Stimulated activated memory B cell treated with anti-CD40 and anti-IgM and Interleukin-4, amounts not matched to agents 10 μg/mL and 1 μg/mL and 100 μg/mL, for 72 hours (primary cell): ENCODE results near the gene BCKDHA.
"Not testable (repeated sequence)": the region's sequence is repeated elsewhere in the genome, so short reads cannot be mapped to it uniquely, and the experiment has no call there.

Experiments used
- ATAC-seq: fragments of 150-1000 bp; cut with Tn5 transposase; 2 replicates; pipeline ENCODE4 v1.10.0; 2021
- H3K27ac Mint-ChIP-seq: one replicate; pipeline ENCODE4 v1.8.0; 2022; ENCODE audit warnings: mild to moderate bottlenecking, mixed read lengths
- H3K27me3 Mint-ChIP-seq: one replicate; pipeline ENCODE4 v1.8.0; 2022; ENCODE audit warnings: mixed read lengths
- H3K36me3 Mint-ChIP-seq: one replicate; pipeline ENCODE4 v1.8.0; 2022; ENCODE audit warnings: mixed read lengths
- H3K4me1 Mint-ChIP-seq: one replicate; pipeline ENCODE4 v1.8.0; 2022; ENCODE audit warnings: mixed read lengths
- H3K4me3 Mint-ChIP-seq: one replicate; pipeline ENCODE4 v1.8.0; 2022; ENCODE audit warnings: mild to moderate bottlenecking, moderate library complexity, mixed read lengths
- H3K9me3 Mint-ChIP-seq: one replicate; pipeline ENCODE4 v1.8.0; 2022; ENCODE audit warnings: mixed read lengths

Gene BCKDHA

DNA sequence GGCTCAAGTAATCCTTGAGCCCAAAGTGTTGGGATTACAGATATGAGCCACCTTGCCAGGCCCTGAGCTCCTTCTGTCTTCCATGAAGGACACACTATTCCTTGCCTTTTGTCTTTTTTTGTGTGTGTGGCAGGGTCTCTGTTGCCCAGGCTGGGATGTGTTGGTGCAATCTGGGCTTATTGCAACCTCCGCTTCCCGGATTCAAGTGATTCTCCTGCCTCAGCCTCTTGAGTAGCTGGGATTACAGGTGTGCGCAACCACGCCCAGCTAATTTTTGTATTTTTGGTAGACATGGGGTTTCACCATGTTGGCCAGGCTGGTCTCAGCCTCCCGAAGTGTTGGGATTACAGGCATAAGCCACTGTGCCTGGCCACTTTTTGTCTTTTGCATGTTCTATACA, 11.2 kb downstream of the BCKDHA start:
- peaks cover 20% of the 10 kb centered on the region for H3K4me1 Mint-ChIP-seq
- H3K36me3 Mint-ChIP-seq: peaks cover 23% of the 10 kb centered on the region
- H3K27me3 Mint-ChIP-seq, ATAC-seq, H3K27ac Mint-ChIP-seq, H3K4me3 Mint-ChIP-seq, H3K9me3 Mint-ChIP-seq: not testable (repeated sequence)

DNA sequence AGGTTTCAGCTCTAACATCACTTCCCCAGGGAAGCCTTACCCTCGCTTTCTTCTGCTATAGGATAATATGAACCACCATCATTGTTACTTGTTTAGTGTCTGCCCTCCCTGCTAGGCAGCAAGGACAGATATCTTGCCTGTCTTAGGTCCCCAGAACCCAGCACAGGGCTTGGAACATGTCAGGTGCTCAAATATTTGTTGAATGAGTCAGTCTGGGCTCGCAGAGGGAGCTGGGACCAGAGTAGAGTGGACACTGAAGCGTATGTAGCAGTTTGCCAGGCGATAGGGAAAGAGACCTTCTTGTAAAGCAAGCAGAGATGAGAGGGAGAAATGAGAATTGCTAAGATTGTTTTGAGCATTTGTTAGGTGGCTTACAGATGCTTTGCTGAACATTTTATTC, 11.7 kb downstream of the BCKDHA start:
- no peaks in the 10 kb centered on the region for H3K9me3 Mint-ChIP-seq
- H3K4me1 Mint-ChIP-seq: peaks cover 19% of the 10 kb centered on the region
- H3K4me3 Mint-ChIP-seq: no peak overlapping the region
- no peak for ATAC-seq
- no peak overlapping the region for H3K27ac Mint-ChIP-seq
- H3K36me3 Mint-ChIP-seq: peaks cover 28% of the 10 kb centered on the region
- H3K27me3 Mint-ChIP-seq: no peaks in the 10 kb centered on the region

DNA sequence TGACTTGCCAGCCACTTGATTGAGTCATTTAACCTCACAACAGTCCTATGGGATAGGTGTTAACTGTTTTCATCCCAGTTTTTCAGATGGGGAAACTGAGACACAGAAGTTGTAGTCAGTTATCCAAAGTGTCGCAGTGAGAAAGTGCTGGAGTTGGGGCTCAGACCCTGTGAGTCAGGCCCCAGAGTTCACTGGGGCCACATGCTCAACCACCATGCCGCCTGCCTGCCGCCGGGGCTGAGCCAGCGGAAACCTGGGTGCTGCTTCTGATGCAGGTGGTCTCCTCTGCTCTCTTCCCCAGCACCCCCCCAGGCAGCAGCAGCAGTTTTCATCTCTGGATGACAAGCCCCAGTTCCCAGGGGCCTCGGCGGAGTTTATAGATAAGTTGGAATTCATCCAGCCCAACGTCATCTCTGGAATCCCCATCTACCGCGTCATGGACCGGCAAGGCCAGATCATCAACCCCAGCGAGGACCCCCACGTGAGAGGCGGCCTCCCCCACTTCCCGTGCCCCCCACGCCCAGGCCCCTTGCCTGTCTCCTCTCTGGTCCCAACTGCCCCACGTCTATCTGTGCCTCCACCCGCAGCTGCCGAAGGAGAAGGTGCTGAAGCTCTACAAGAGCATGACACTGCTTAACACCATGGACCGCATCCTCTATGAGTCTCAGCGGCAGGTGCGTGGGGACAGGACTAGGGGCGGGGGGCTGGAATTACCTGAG, 12.9 kb downstream of the BCKDHA start:
- no peaks in the 10 kb centered on the region for H3K9me3 Mint-ChIP-seq
- H3K27ac Mint-ChIP-seq: no peak overlapping the region
- no peak for ATAC-seq
- peaks cover 14% of the 10 kb centered on the region for H3K4me1 Mint-ChIP-seq
- H3K27me3 Mint-ChIP-seq: no peaks in the 10 kb centered on the region
- H3K4me3 Mint-ChIP-seq: no peak overlapping the region
- peaks cover 33% of the 10 kb centered on the region for H3K36me3 Mint-ChIP-seq

DNA sequence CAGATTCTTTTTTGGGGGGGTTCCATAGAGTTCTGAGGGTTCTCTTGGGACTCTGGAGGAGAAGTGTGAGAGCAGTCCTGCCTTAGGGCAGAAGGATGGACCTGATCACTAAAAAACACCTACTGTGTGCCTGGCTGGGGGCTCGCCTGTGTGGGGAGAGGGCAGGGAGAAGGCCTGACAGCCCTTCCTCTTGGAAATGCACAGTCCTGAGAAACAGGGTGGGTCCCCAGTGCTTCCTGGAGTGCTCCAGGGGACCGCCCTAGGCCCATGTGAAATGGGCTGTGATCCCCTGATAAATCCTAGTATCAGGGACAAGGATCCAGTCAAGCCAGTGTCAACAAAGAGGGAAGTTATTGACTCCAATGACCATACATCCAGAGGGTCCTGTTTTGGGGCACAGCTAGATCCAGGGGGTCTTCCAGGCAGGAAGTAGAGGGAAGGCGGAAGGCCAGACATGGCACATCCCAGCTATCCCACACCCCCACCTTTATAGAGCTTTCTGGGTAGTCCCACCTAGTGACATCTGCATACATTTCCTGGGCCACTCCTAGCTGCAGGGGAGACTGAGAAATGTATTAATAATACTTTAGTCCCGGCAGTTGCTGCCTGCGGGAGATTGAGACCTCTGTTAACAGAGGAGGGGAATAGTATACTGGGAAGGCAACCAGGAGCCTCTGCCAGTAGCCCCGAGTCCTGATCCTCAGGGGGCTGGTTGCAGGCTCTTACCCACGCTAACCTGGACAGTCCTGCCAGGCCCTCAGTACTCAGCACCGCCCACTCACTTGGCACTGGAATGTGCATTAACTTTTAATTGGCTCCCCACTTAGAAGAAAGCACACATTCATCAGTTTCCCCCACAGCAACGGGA, 13.7 kb downstream of the BCKDHA start:
- no peak for ATAC-seq
- Mint-ChIP-seq H3K4me1 (peaks cover 14% of the 10 kb centered on the region), H3K4me3 (no peak overlapping the region), H3K36me3 (peaks cover 36% of the 10 kb centered on the region), H3K9me3 (no peaks in the 10 kb centered on the region), H3K27ac (no peak overlapping the region), H3K27me3 (no peaks in the 10 kb centered on the region)

DNA sequence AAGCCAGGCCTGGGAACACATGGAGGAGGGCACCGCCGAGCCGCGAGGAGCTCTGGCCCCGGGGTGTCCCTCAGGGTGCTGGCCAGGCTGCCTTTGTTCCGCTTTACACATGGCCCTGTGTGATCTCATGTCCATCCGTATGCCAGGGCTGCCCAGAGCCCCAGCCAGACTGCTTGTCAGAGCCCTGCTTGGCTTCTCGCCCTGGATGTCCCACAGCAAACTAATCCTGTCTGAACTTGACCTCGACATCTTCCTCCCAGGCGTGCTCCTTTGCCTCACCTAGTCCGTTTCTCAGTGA, 14.3 kb downstream of the BCKDHA start:
- ATAC-seq: no peak
- no peak overlapping the region for H3K27ac Mint-ChIP-seq
- H3K4me3 Mint-ChIP-seq: no peak overlapping the region
- peaks cover 36% of the 10 kb centered on the region for H3K36me3 Mint-ChIP-seq
- peaks cover 14% of the 10 kb centered on the region for H3K4me1 Mint-ChIP-seq
- no peaks in the 10 kb centered on the region for H3K9me3 Mint-ChIP-seq
- H3K27me3 Mint-ChIP-seq: no peaks in the 10 kb centered on the region

DNA sequence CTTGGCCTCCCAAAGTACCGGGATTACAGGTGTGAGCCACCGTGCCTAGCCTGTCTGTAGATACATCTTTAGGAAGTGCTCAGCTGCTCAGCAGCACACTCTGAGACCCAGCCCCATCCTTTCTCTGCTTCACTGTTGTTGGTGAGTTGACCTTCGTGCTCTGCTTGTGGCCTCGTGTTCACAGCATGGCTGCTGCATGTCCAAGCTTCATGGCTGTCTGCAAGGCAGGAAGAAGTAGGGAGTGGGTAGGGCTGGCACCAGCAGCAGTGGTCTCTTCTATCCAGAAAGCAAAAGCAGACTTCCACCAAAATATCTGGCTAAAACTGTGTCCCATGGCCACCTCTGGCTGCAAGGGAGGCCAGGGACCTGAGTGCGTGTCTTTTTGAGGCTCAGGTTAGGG, 15.3 kb downstream of the BCKDHA start:
- Mint-ChIP-seq H3K27ac (no peak overlapping the region), H3K4me1 (peaks cover 14% of the 10 kb centered on the region), H3K36me3 (peaks cover 39% of the 10 kb centered on the region), H3K27me3 (no peaks in the 10 kb centered on the region), H3K9me3 (no peaks in the 10 kb centered on the region), H3K4me3 (no peak overlapping the region)
- ATAC-seq: no peak

DNA sequence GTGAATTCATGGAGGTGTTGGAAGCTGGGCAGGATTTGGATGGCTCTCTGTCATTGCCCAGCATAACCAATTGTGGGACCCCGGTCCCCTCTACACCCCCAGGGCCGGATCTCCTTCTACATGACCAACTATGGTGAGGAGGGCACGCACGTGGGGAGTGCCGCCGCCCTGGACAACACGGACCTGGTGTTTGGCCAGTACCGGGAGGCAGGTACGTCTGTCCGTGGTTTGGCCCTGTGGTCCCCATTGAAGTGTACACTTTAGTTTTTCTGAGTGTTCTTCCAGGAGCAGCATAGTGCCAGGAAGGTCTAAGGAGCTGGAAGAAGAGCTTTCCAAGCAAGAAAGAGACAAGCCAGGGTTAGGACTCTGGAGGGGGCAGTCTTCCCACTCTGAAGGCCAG, 16.3 kb downstream of the BCKDHA start:
- Mint-ChIP-seq H3K27me3 (no peaks in the 10 kb centered on the region), H3K36me3 (peaks cover 40% of the 10 kb centered on the region), H3K9me3 (no peaks in the 10 kb centered on the region), H3K4me3 (no peak overlapping the region), H3K27ac (no peak overlapping the region), H3K4me1 (peaks cover 12% of the 10 kb centered on the region)
- no peak for ATAC-seq

DNA sequence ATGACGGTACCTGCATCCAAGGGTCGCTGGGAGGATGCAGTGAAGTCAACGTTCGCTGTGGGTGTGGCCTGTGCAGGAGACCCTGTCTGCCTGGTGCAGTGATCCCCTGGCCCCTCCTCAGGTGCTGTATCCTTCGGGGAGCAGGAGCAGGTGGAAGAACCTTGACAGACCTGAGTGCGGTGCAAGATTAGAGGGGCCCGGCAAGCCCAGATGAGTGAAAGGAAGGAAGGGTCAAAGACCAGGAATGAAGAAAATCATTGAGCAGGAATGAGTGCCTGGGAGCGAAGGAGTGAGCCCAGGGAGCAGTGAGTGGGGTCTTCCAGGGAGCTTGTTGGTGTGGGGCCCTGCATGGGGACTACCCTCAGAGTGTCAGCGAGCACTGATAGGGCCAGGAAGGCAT, 16.8 kb downstream of the BCKDHA start:
- Mint-ChIP-seq H3K4me3 (no peak overlapping the region), H3K36me3 (peaks cover 45% of the 10 kb centered on the region), H3K4me1 (peaks cover 7% of the 10 kb centered on the region), H3K27me3 (no peaks in the 10 kb centered on the region), H3K27ac (no peak overlapping the region), H3K9me3 (no peaks in the 10 kb centered on the region)
- ATAC-seq: no peak

DNA sequence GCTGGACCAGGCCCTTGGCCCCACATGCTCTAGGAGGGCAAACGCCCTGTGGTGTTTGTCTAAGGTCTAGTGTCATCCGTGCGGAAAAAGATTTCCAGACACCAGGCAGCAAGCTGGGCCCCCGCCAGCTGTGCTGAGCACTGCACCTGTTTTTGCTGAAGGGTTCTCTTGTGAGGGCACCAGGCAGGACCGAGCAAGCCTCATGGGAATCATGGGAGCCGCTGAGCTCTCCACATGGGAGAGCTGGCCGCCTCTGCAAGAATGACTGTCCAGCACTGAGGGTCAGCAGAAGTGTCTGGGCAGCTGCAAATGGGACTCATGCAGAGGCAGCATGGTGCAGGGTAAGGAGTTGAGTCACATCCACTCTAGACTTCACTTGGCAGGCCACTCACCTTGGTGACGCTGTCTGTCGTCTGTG, 17.5 kb downstream of the BCKDHA start:
- Mint-ChIP-seq H3K36me3 (peaks cover 52% of the 10 kb centered on the region), H3K27ac (no peak overlapping the region), H3K4me1 (peaks cover 6% of the 10 kb centered on the region), H3K9me3 (no peaks in the 10 kb centered on the region), H3K4me3 (no peak overlapping the region), H3K27me3 (no peaks in the 10 kb centered on the region)
- no peak for ATAC-seq

DNA sequence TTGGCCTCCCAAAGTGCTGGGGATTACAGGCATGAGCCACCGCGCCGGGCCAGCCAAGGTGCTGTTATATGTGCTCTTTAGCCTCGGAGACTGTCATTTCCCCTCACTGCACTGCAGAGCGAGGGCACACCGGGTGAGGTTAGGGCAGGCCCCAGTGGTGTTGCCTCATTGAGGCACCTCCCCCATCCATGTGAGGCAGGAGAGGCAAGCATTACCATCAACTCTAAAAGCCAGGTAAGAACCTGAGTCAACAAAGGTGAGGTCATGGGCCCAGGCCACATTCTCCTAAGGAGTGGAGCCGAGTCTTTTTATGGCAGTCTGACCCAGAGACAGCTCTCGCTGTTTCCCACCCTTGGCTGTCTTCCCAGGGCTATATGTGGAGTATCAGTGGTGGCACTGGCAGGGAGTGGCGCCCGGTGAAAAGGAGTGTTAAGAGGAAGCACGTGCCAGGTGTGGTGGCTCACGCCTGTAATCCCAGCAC, 18.6 kb downstream of the BCKDHA start:
- Mint-ChIP-seq H3K9me3 (no peaks in the 10 kb centered on the region), H3K27ac (no peak overlapping the region), H3K27me3 (no peaks in the 10 kb centered on the region), H3K36me3 (peaks cover 61% of the 10 kb centered on the region), H3K4me1 (peaks cover 6% of the 10 kb centered on the region), H3K4me3 (no peak overlapping the region)
- no peak for ATAC-seq

DNA sequence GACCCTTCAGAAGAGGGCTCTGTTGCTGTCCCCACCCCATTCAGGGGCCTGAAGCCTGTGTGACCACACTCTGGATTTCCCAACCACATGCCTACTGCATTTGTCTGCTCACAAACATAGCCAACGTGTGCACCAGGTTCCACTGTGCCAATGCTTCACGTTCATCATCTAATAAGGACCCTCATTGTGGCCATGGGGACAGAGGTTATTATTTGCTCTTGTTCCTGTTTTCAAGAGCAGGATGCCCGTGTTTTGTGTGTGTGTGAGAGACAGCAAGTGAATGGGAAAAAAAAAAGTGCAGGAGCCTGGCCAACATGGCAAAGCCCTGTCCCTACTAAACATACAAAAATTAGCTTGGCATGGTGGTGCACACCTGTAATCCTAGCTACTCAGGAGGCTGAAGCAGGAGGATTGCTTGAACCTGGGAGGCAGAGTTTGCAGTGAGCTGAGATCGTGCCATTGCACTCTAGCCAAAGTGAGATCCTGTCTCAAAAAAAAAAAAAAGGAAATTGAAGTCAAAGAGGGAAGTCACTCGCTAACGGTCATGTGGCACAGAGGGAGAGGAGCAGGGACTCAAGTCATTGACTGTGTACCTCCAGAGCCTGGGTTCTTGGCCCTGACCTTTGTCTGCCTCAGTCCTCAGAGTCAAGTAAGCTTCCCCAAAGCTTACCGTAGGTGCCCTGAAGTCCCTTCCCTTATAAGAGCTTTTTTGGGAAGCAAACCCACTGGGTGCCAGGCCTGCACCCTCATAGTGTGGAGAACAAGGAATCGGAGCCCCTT, 22.7 kb downstream of the BCKDHA start:
- ATAC-seq: no peak
- Mint-ChIP-seq H3K4me1 (no peaks in the 10 kb centered on the region), H3K36me3 (peaks cover 56% of the 10 kb centered on the region), H3K27me3 (no peaks in the 10 kb centered on the region), H3K9me3 (no peaks in the 10 kb centered on the region), H3K4me3 (no peak overlapping the region), H3K27ac (no peak overlapping the region)

DNA sequence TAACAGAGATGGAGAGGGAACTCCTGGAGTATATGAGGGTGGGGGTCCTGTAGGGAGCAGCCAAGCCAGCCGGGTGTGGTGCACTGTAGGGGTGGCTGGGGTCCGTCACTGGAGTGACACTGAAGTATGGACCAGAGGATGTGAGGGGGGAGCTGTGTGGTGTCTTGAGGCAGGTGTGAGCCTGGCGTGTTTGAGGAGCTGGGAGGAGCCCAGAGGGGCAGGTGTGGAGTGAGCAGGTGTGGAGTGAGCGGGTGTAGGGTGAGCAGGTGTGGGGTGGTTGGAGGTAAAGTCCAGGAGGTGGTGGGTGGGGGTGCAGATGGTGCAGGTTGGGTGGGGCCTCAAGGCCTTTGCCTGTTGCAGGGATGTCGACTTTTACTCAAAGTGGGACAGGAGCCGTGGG, 23.7 kb downstream of the BCKDHA start:
- Mint-ChIP-seq H3K4me3 (no peak overlapping the region), H3K27me3 (no peaks in the 10 kb centered on the region), H3K9me3 (no peaks in the 10 kb centered on the region), H3K4me1 (no peaks in the 10 kb centered on the region), H3K36me3 (peaks cover 61% of the 10 kb centered on the region), H3K27ac (no peak overlapping the region)
- ATAC-seq: no peak

DNA sequence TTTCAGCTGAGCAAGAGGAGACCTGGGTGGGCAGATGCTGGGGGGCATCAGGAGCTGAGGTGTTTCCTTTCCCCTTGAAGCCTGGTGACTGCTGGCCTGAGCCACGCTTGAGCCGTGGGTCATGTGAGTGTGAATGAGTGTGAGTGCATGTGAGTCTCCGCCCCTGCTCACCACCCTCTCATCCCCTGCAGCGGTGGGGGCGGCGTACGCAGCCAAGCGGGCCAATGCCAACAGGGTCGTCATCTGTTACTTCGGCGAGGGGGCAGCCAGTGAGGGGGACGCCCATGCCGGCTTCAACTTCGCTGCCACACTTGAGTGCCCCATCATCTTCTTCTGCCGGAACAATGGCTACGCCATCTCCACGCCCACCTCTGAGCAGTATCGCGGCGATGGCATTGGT, 24.4 kb downstream of the BCKDHA start:
- H3K36me3 Mint-ChIP-seq: peaks cover 63% of the 10 kb centered on the region
- H3K27ac Mint-ChIP-seq: no peak overlapping the region
- H3K4me3 Mint-ChIP-seq: no peak overlapping the region
- H3K9me3 Mint-ChIP-seq: no peaks in the 10 kb centered on the region
- H3K4me1 Mint-ChIP-seq: peaks cover 4% of the 10 kb centered on the region
- no peak for ATAC-seq
- no peaks in the 10 kb centered on the region for H3K27me3 Mint-ChIP-seq

DNA sequence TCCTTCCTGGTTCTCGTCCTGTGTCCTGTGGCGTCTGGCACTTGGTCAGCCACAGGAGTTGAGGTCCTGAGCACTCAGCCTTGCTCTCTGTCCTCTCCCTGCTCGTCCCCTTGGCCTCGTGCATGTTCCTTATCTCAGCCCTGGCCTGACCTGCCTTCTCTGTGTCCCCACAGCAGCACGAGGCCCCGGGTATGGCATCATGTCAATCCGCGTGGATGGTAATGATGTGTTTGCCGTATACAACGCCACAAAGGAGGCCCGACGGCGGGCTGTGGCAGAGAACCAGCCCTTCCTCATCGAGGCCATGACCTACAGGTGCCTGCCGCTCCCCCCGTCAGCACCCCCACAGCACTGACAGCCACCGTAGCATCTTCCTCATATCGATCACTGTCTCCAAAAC, 24.8 kb downstream of the BCKDHA start:
- no peak for ATAC-seq
- Mint-ChIP-seq H3K4me3 (no peak overlapping the region), H3K4me1 (peaks cover 8% of the 10 kb centered on the region), H3K27ac (no peak overlapping the region), H3K36me3 (peaks cover 61% of the 10 kb centered on the region), H3K9me3 (no peaks in the 10 kb centered on the region), H3K27me3 (no peaks in the 10 kb centered on the region)

DNA sequence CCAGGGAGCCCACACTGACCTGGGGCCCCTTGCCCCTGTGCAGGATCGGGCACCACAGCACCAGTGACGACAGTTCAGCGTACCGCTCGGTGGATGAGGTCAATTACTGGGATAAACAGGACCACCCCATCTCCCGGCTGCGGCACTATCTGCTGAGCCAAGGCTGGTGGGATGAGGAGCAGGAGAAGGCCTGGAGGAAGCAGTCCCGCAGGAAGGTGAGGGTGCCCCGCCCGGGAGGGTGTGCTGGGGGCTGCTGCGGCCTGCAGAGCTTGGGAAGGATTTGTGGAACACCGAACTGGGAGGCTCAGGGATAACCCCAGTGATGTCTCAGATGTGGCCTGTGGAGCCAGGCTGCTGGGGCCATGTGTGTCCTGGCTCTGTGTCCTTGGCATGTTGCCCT, 25.3 kb downstream of the BCKDHA start:
- Mint-ChIP-seq H3K27me3 (no peaks in the 10 kb centered on the region), H3K4me3 (no peak overlapping the region), H3K36me3 (peaks cover 60% of the 10 kb centered on the region), H3K9me3 (no peaks in the 10 kb centered on the region), H3K4me1 (peaks cover 13% of the 10 kb centered on the region), H3K27ac (no peak overlapping the region)
- no peak for ATAC-seq
